CD4-positive, alpha-beta T cell treated with Interleukin-6 at 100 ng/mL for 8 hours (primary cell): ENCODE data around the gene TMEM273.

Experiments
- DNase-seq: peaks from one replicate; pipeline ENCODE4 v3.0.0-alpha.2; 2020; ENCODE audit warnings: mixed read lengths, low spot score

The TMEM273 gene

GRCh38 chr10:49115796-49116508, 72.2 kb downstream of the TMEM273 start:
- DNase-seq = no peak

GRCh38 chr10:49115015-49115795, 73.0 kb downstream of the TMEM273 start, which contains the start of gene VSTM4:
VSTM4 (minus strand) TSS chr10:49115522; CDS start chr10:49115485, 37 bp downstream.
- DNase-seq = no peak

GRCh38 chr10:49114718-49115014, 73.5 kb downstream of the TMEM273 start:
- DNase-seq = no peak

GRCh38 chr10:49113741-49114141, 74.5 kb downstream of the TMEM273 start:
- no peak for DNase-seq

- DNase-seq = no peak
Observed at GRCh38 chr10:49112851-49113250, 75.3 kb downstream of the TMEM273 start.

GRCh38 chr10:49112098-49112497, 76.1 kb downstream of the TMEM273 start:
- no peak for DNase-seq

- DNase-seq = no peak
Observed at GRCh38 chr10:49111320-49111698, 76.9 kb downstream of the TMEM273 start.

- DNase-seq = no peak
Observed at GRCh38 chr10:49110684-49111319, 77.4 kb downstream of the TMEM273 start.

GRCh38 chr10:49109669-49110340, 78.4 kb downstream of the TMEM273 start:
- no peak for DNase-seq

GRCh38 chr10:49108656-49109055, 79.5 kb downstream of the TMEM273 start:
- DNase-seq = no peak

- DNase-seq = no peak
Observed at GRCh38 chr10:49107887-49108267, 80.3 kb downstream of the TMEM273 start.

- no peak for DNase-seq
Observed at GRCh38 chr10:49107111-49107886, 80.9 kb downstream of the TMEM273 start.

- no peak for DNase-seq
Observed at GRCh38 chr10:49106451-49106850, 81.7 kb downstream of the TMEM273 start.

GRCh38 chr10:49105076-49105475, 83.1 kb downstream of the TMEM273 start:
- no peak for DNase-seq
